ENCODE data around the gene BLZF1.
"Not testable (repeated sequence)": the region's sequence is repeated elsewhere in the genome, so short reads cannot be mapped to it uniquely, and the experiment has no call there.

The BLZF1 gene

GRCh38 chr1:169367686-169368405 lies at the start of gene BLZF1, which contains the start of gene NME7:
Gene BLZF1, plus strand, starts transcription at chr1:169368195. Its CDS starts 1,328 bp downstream, at chr1:169369523.
Gene NME7, minus strand, starts transcription at chr1:169367797. Its CDS starts 87 bp downstream, at chr1:169367710.
- peak; percentile 97 to 98 for DNase-seq

GRCh38 chr1:169318536-169319244 lies 49.3 kb upstream of the BLZF1 start:
- no peak for DNase-seq

- peak; percentile 17 to 23 for DNase-seq
Measured at GRCh38 chr1:169321539-169321938, 46.5 kb upstream of the BLZF1 start.

- no peak for DNase-seq
Measured at GRCh38 chr1:169322138-169322537, 45.9 kb upstream of the BLZF1 start.

- DNase-seq: no peak
Measured at GRCh38 chr1:169325117-169325516, 42.9 kb upstream of the BLZF1 start.

- peak in 1 of 2 experiments; percentile 29 for DNase-seq
Measured at GRCh38 chr1:169326261-169326955, 41.6 kb upstream of the BLZF1 start.

GRCh38 chr1:169326956-169327268 lies 41.1 kb upstream of the BLZF1 start:
- peak in 1 of 2 experiments; percentile 37 for DNase-seq

- DNase-seq: no peak
Measured at GRCh38 chr1:169327875-169328274, 40.1 kb upstream of the BLZF1 start.

- DNase-seq: no peak
Measured at GRCh38 chr1:169329383-169329782, 38.6 kb upstream of the BLZF1 start.

GRCh38 chr1:169330927-169331326 lies 37.1 kb upstream of the BLZF1 start:
- DNase-seq: no peak

GRCh38 chr1:169334727-169335126 lies 33.3 kb upstream of the BLZF1 start:
- not testable (repeated sequence) for DNase-seq

GRCh38 chr1:169336947-169337715 lies 30.9 kb upstream of the BLZF1 start:
- DNase-seq: not testable (repeated sequence)

GRCh38 chr1:169338617-169339016 lies 29.4 kb upstream of the BLZF1 start:
- no peak for DNase-seq

GRCh38 chr1:169339773-169340172 lies 28.2 kb upstream of the BLZF1 start:
- DNase-seq: peak; percentile 7 to 14

GRCh38 chr1:169340882-169341281 lies 27.1 kb upstream of the BLZF1 start:
- DNase-seq: no peak

- peak; percentile 31 to 35 for DNase-seq
Measured at GRCh38 chr1:169342096-169342495, 25.9 kb upstream of the BLZF1 start.

- no peak for DNase-seq
Measured at GRCh38 chr1:169345511-169345910, 22.5 kb upstream of the BLZF1 start.

- DNase-seq: no peak
Measured at GRCh38 chr1:169346036-169346589, 21.9 kb upstream of the BLZF1 start.

GRCh38 chr1:169347688-169348382 lies 20.2 kb upstream of the BLZF1 start:
- DNase-seq: no peak

GRCh38 chr1:169348383-169349036 lies 19.5 kb upstream of the BLZF1 start:
- peak; percentile 62 to 76 for DNase-seq

GRCh38 chr1:169360415-169360814 lies 7.6 kb upstream of the BLZF1 start:
- DNase-seq: no peak

Measured in Kasumi-1 (cell line).